ENCODE measurements around the gene PTPRD. TPM values are rescaled to one million over a fixed set of nuclear protein-coding genes. Genes with fewer than 3 reads are reported as not detected.

Gene PTPRD
- polyA plus RNA-seq, 1 experiment, result 0.39 TPM

DNA sequence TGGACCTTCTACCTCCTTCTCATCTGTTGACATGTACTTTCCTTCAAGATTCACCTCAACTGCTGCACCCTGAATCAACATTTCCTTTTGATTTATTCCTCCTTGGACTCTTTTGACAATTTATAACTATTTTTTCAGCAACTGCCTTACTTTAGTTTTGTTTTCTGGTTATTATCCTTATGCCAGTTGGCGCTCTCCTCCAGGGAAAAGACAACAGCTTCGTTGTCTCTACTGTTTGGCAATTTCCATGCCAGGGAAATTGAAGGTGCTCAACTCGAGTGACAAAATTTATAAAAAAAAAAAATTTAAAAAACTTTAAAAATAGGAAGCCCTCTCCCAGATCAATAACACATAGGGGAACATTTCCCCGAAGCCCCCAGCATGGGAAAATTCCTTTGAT is 2264.0 kb downstream of the PTPRD start:
- H3K4me3 ChIP-seq (ENCODE audit: low read depth, low read length), result no peak overlapping the region
- DNase-seq (ENCODE audit: low read depth), result no peak
- ChIA-PET POLR2A (no interaction called here), CTCF (no interaction called here)
- no peaks in the 10 kb centered on the region for H3K36me3 ChIP-seq (ENCODE audit: control insufficient read depth, insufficient read depth, low read length)
- H3K27me3 ChIP-seq (ENCODE audit: control insufficient read depth, insufficient read depth, low read length), result no peaks in the 10 kb centered on the region
- TF ChIP-seq CTCF (IDR thresholded peaks at IDR 0.05; ENCODE audit: insufficient read depth, low read depth, low read length), result no peak

- Histone ChIP-seq H3K36me3 (ENCODE audit: control insufficient read depth, insufficient read depth, low read length) (no peaks in the 10 kb centered on the region), H3K27me3 (ENCODE audit: control insufficient read depth, insufficient read depth, low read length) (no peaks in the 10 kb centered on the region), H3K4me3 (ENCODE audit: low read depth, low read length) (no peak overlapping the region)
- ChIA-PET CTCF (no interaction called here), POLR2A (no interaction called here)
- no peak for TF ChIP-seq CTCF (IDR thresholded peaks at IDR 0.05; ENCODE audit: insufficient read depth, low read depth, low read length)
- DNase-seq (ENCODE audit: low read depth), result no peak
These were observed 2266.5 kb downstream of the PTPRD start for GRCh38 chr9:8346296-8346695.

- ChIA-PET CTCF (no interaction called here), POLR2A (no interaction called here)
- no peak overlapping the region for H3K4me3 ChIP-seq (ENCODE audit: low read depth, low read length)
- no peaks in the 10 kb centered on the region for H3K36me3 ChIP-seq (ENCODE audit: control insufficient read depth, insufficient read depth, low read length)
- DNase-seq (ENCODE audit: low read depth), result no peak
- no peak for TF ChIP-seq CTCF (IDR thresholded peaks at IDR 0.05; ENCODE audit: insufficient read depth, low read depth, low read length)
- H3K27me3 ChIP-seq (ENCODE audit: control insufficient read depth, insufficient read depth, low read length), result no peaks in the 10 kb centered on the region
These were observed 2273.9 kb downstream of the PTPRD start for GRCh38 chr9:8338767-8339510.

DNA sequence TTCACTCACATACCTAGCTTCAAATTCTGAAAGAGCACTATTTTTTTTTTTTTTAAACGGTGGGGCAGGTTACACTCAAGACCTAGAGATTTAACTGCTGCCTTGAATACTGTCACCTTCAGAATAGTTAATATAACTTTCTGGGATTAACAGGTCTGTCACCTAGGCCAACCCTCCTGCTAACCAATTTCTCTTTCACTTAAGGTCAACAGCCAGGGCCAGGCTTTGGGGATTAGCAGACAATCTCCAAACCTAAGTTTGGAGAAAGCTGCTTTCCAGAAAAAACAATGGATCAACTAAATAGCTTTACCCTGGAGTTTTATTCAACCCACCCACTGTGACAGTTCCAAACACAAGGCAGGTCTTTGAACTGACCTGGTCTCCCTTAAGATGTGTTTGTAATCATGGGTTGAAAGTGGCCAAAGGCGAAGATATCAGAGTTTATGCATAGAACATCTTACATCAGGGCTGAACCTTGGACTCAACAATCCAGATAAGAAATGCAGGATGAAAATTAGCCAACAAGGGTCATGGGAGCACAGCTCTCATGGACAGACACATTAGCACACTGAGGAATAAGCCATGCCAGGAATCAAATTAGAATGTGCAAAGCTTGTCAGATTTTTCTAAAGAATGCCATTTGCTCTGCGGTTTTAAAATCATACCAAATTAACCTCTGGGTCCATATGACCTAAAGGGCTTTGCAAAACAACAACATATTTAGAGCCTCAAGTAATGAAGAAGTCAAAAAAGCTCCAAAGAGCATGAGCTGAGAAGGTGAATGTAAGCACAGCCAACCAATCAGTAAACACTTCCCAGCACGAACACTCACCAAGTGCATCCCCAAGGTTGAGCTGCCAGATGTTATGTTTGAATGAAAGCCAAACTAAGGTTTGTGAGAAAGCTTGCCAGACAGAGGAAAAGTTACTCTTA is 2274.7 kb downstream of the PTPRD start:
- CTCF ChIA-PET, result interaction anchor here (0.6 kb wide), 1 partner anchor 17 kb away, joined by 3 read pairs; no protein-coding TSS in a partner anchor
- Histone ChIP-seq H3K4me3 (ENCODE audit: low read depth, low read length) (no peak overlapping the region), H3K36me3 (ENCODE audit: control insufficient read depth, insufficient read depth, low read length) (no peaks in the 10 kb centered on the region), H3K27me3 (ENCODE audit: control insufficient read depth, insufficient read depth, low read length) (no peaks in the 10 kb centered on the region)
- TF ChIP-seq CTCF (IDR thresholded peaks at IDR 0.05; ENCODE audit: insufficient read depth, low read depth, low read length), result no peak
- POLR2A ChIA-PET, result no interaction called here
- DNase-seq (ENCODE audit: low read depth), result no peak

DNA sequence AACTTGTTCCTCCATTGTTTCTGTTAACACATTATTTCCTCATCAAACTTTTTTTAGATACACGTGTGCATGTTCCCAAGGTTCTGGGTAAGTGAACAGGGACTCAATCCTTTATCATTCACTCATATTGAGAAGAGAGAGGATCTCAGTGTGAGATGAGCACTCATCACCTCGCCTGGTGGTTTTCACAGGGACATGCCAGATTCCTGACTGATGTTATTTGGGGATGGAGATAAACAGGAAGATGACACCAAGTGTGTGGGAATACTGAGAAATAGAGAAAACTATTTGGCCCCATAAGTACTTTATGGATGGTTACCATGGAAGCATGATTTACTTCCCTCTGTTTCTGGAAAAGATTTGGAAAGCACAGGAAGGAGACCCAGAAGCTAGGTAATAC is 2279.9 kb downstream of the PTPRD start:
- TF ChIP-seq CTCF (IDR thresholded peaks at IDR 0.05; ENCODE audit: insufficient read depth, low read depth, low read length), result no peak
- no peaks in the 10 kb centered on the region for H3K27me3 ChIP-seq (ENCODE audit: control insufficient read depth, insufficient read depth, low read length)
- CTCF ChIA-PET, result no interaction called here
- H3K4me3 ChIP-seq (ENCODE audit: low read depth, low read length), result no peak overlapping the region
- DNase-seq (ENCODE audit: low read depth), result no peak
- H3K36me3 ChIP-seq (ENCODE audit: control insufficient read depth, insufficient read depth, low read length), result no peaks in the 10 kb centered on the region
- POLR2A ChIA-PET, result no interaction called here
